Muscle layer of colon (tissue), 2 donors: ENCODE measurements around the gene PPAN.

Experiments used
- H3K27ac ChIP-seq: one replicate; pipeline ENCODE4 v1.7.0; 2013; ENCODE audit warnings: low read depth, mild to moderate bottlenecking, low read length, moderate library complexity
- H3K27me3 ChIP-seq, 2 donors: one replicate each; pipeline ENCODE4 v1.7.0; 2013; ENCODE audit warnings: low read length in 2 of 2, mild to moderate bottlenecking in 2 of 2; ENCODE audit not compliant: insufficient read depth in 2 of 2, control insufficient read depth in 1 of 2
- H3K36me3 ChIP-seq: one replicate; pipeline ENCODE4 v1.7.0; 2013; ENCODE audit warnings: mild to moderate bottlenecking, low read length; ENCODE audit not compliant: insufficient read depth
- H3K4me1 ChIP-seq: one replicate; pipeline ENCODE4 v1.7.0; 2013; ENCODE audit warnings: mild to moderate bottlenecking, low read length; ENCODE audit not compliant: insufficient read depth
- H3K4me3 ChIP-seq, 2 donors: one replicate each; pipeline ENCODE4 v1.7.0; 2013; ENCODE audit warnings: low read length in 2 of 2, low read depth in 1 of 2, mild to moderate bottlenecking in 1 of 2, moderate library complexity in 1 of 2
- H3K9ac ChIP-seq: one replicate; pipeline ENCODE4 v1.7.0; 2013; ENCODE audit warnings: low read length
- H3K9me3 ChIP-seq: one replicate; pipeline ENCODE4 v1.7.0; 2013; ENCODE audit warnings: mild to moderate bottlenecking, low read length
- donor health status: abdominal sarcoma.
- donor health status: Adenocarcinoma of cecum.

Gene PPAN

GRCh38 chr19:10136936-10137335, 30.8 kb downstream of the PPAN start:
- Histone ChIP-seq H3K9ac (no peak overlapping the region), H3K9me3 (no peaks in the 10 kb centered on the region), H3K36me3 (peaks cover 35% of the 10 kb centered on the region), H3K4me3 (no peak overlapping the region), H3K27ac (no peak overlapping the region), H3K4me1 (no peaks in the 10 kb centered on the region), H3K27me3 (no peaks in the 10 kb centered on the region)

- Histone ChIP-seq H3K36me3 (peaks cover 43% of the 10 kb centered on the region), H3K9me3 (no peaks in the 10 kb centered on the region), H3K27me3 (no peaks in the 10 kb centered on the region), H3K27ac (no peak overlapping the region), H3K4me1 (no peaks in the 10 kb centered on the region), H3K9ac (no peak overlapping the region), H3K4me3 (no peak overlapping the region)
These were observed 31.9 kb downstream of the PPAN start for GRCh38 chr19:10137751-10138682.

DNA sequence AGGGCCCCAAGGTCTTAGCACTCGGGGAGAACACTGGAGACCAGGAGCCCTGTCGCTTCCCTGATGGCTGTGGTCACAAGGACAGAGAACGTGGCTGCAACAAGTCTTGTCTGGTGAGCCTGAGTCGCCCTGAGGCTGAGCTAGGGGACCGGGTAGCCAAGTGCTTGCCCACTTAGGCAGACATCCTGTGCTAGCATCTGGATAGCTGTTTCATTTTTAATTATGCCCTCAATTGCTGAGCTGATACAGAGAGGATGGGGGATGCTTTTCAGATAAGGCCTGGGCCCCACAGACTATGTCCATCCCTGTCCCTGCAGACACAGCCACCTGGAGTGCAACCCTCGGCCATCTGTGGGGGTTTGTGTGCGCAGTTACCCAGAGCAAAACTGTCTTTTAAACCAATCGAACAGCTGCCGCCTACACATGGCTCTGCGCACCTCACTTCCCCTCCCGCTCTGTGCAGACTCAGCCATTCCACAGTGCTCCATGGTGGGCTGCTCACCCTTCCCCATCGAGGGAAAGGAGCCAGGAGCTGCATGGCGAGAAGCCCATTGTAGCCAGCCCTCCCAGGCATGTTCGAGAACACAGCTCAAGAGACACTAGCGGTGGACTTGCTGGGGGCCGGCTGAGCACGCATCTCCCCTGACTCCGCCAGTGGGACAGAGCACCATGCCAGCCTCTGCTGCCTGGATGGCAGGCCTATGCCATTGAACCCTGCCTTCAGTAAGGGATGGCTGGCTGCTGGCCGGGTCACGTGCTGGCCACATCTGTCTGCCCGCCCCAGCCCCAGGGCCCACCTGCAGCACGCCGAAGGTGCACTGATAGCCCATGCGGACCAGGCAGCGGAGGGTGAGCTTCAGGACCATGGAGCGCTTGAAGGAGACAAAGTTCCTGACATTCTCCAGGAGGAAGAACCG, 33.0 kb downstream of the PPAN start:
- H3K4me3 ChIP-seq: no peak overlapping the region
- H3K27ac ChIP-seq: no peak overlapping the region
- no peak overlapping the region for H3K9ac ChIP-seq
- H3K27me3 ChIP-seq: no peaks in the 10 kb centered on the region
- H3K9me3 ChIP-seq: no peaks in the 10 kb centered on the region
- H3K36me3 ChIP-seq: peaks cover 51% of the 10 kb centered on the region
- H3K4me1 ChIP-seq: no peaks in the 10 kb centered on the region

- H3K27ac ChIP-seq: no peak overlapping the region
- H3K27me3 ChIP-seq: no peaks in the 10 kb centered on the region
- H3K36me3 ChIP-seq: peaks cover 59% of the 10 kb centered on the region
- H3K9ac ChIP-seq: no peak overlapping the region
- H3K4me3 ChIP-seq: no peak overlapping the region
- H3K4me1 ChIP-seq: no peaks in the 10 kb centered on the region
- H3K9me3 ChIP-seq: no peaks in the 10 kb centered on the region
These were observed 33.8 kb downstream of the PPAN start for GRCh38 chr19:10139952-10140351.

- peaks cover 74% of the 10 kb centered on the region for H3K36me3 ChIP-seq
- no peak overlapping the region for H3K4me3 ChIP-seq
- no peak overlapping the region for H3K9ac ChIP-seq
- H3K27me3 ChIP-seq: no peaks in the 10 kb centered on the region
- no peaks in the 10 kb centered on the region for H3K9me3 ChIP-seq
- H3K27ac ChIP-seq: no peak overlapping the region
- no peaks in the 10 kb centered on the region for H3K4me1 ChIP-seq
These were observed 35.3 kb downstream of the PPAN start for GRCh38 chr19:10141479-10141878.

GRCh38 chr19:10141973-10142372, 35.8 kb downstream of the PPAN start:
- H3K4me3 ChIP-seq: no peak overlapping the region
- H3K9ac ChIP-seq: no peak overlapping the region
- H3K36me3 ChIP-seq: peaks cover 76% of the 10 kb centered on the region
- no peak overlapping the region for H3K27ac ChIP-seq
- H3K9me3 ChIP-seq: no peaks in the 10 kb centered on the region
- no peaks in the 10 kb centered on the region for H3K27me3 ChIP-seq
- no peaks in the 10 kb centered on the region for H3K4me1 ChIP-seq

DNA sequence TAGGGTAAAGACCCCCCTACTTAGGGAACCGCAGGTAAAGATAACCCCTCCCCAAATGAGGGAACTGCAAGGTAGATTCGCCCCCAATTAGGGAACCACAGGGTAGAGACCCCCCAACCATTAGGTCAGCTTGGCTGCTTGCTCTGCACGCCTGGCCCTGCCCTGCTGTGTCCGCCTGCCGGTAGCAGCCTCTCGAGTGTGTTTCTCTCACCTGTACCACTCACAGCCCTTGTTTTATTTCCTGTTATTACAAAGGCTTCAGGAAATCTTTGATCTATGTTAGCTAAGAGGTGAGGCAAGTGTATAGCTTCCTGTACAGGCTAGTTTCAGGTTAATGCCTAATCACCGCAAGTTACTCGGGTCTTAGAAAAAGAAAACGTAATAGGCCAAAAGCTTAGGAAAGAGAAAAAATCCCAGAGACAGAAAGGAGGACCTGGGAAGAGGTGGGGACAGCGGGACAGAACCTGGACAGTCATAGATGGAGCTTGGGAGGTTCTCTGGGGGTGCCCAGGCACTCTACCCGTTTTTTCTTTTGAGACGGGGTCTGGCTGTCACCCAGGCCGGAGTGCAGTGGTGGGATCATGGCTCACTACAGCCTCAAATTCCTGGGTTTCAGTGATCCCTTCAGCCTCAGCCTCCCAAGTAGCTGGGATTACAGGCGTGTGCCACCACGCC, 36.7 kb downstream of the PPAN start:
- H3K36me3 ChIP-seq: peaks cover 68% of the 10 kb centered on the region
- H3K4me3 ChIP-seq: no peak overlapping the region
- H3K27me3 ChIP-seq: no peaks in the 10 kb centered on the region
- no peaks in the 10 kb centered on the region for H3K4me1 ChIP-seq
- no peak overlapping the region for H3K27ac ChIP-seq
- no peaks in the 10 kb centered on the region for H3K9me3 ChIP-seq
- H3K9ac ChIP-seq: no peak overlapping the region

GRCh38 chr19:10143681-10144080, 37.5 kb downstream of the PPAN start:
- Histone ChIP-seq H3K27me3 (no peaks in the 10 kb centered on the region), H3K36me3 (peaks cover 64% of the 10 kb centered on the region), H3K27ac (no peak overlapping the region), H3K4me3 (no peak overlapping the region), H3K9ac (no peak overlapping the region), H3K4me1 (no peaks in the 10 kb centered on the region), H3K9me3 (no peaks in the 10 kb centered on the region)

GRCh38 chr19:10144361-10144760, 38.2 kb downstream of the PPAN start:
- H3K4me3 ChIP-seq: no peak overlapping the region
- H3K27ac ChIP-seq: no peak overlapping the region
- H3K9ac ChIP-seq: no peak overlapping the region
- H3K36me3 ChIP-seq: peaks cover 67% of the 10 kb centered on the region
- no peaks in the 10 kb centered on the region for H3K27me3 ChIP-seq
- no peaks in the 10 kb centered on the region for H3K4me1 ChIP-seq
- no peaks in the 10 kb centered on the region for H3K9me3 ChIP-seq

DNA sequence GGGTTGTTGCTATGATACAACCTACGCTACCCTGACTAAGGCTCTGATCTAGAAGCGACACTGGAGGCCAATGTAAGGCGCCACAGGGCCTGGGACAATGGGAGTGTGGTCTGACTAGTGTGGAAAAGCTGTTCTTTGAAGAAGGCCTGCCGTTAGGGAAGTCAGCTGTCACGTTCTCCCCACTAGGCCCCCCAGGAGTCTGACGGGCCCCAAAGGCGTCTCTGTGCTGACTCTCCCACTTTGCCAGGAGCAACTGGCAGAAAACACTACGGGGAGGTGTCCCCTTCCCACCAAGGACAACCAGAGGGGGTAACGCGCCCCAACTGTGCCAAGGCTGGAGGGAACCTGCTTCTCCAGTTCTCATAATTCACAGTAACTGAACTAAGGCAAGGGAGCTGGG, 38.9 kb downstream of the PPAN start:
- Histone ChIP-seq H3K9ac (no peak overlapping the region), H3K36me3 (peaks cover 73% of the 10 kb centered on the region), H3K9me3 (no peaks in the 10 kb centered on the region), H3K27ac (no peak overlapping the region), H3K27me3 (no peaks in the 10 kb centered on the region), H3K4me1 (no peaks in the 10 kb centered on the region), H3K4me3 (no peak overlapping the region)

DNA sequence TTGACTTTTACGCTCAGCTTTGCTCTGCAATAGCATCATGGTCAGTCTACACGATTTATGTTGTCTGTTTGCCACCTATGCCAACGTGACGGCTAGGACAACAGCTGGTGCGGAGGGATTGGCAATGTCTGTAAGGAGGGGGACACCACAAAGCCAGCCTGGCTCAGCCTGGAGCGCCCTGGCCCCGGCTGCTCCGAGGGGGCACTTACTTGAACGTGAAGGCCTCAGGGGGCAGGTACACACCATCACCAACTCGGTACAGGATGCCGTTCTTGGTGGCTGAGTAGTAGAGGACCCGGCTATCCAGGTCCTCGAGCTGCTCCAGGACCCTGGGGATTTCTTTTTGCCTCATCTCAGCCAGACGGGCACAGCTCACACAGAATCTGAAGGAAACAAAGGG, 40.0 kb downstream of the PPAN start:
- H3K27me3 ChIP-seq: no peaks in the 10 kb centered on the region
- no peak overlapping the region for H3K9ac ChIP-seq
- no peak overlapping the region for H3K4me3 ChIP-seq
- H3K9me3 ChIP-seq: no peaks in the 10 kb centered on the region
- H3K4me1 ChIP-seq: no peaks in the 10 kb centered on the region
- no peak overlapping the region for H3K27ac ChIP-seq
- H3K36me3 ChIP-seq: peaks cover 77% of the 10 kb centered on the region
